ENCODE results near the gene SART3. TPM values are rescaled to one million over a fixed set of nuclear protein-coding genes. Genes with fewer than 3 reads are reported as not detected.

SART3 gene
- total and polyA plus RNA-seq, 2 of the 13 experiments (the other 11 are each of a cell fraction or from before 2014, with no cell fraction given) = 16.1 to 69.9 TPM

- TF ChIP-seq ETV6 (CRISPR knock-in tag; conservative IDR thresholded peaks at IDR 0.05) = no peak
- TF ChIP-seq TGIF2 (CRISPR knock-in tag; IDR thresholded peaks at IDR 0.05) = peak; percentile 85; the same call in 1 of the 2 replicates
- TF ChIP-seq REPIN1 (CRISPR knock-in tag; IDR thresholded peaks at IDR 0.05; ENCODE audit: borderline replicate concordance, low read depth) = peak; percentile 57; the same call in 1 of the 2 replicates
- TF ChIP-seq ZFP41 (CRISPR knock-in tag; IDR thresholded peaks at IDR 0.05; ENCODE audit: borderline replicate concordance) = no peak
- peak; percentile 68 for TF ChIP-seq MNT (IDR thresholded peaks at IDR 0.05)
- peak; percentile 47; the same call in 1 of the 2 replicates for TF ChIP-seq ZFAT (CRISPR knock-in tag; conservative IDR thresholded peaks at IDR 0.05)
- TF ChIP-seq NCOA2 (CRISPR knock-in tag; IDR thresholded peaks at IDR 0.05) = no peak
- TF ChIP-seq ZBTB10 (CRISPR knock-in tag; IDR thresholded peaks at IDR 0.05; ENCODE audit: borderline replicate concordance) = 0 out of 2 replicates have a peak, but pooled peaks have one; percentile 43
- peak; percentile 96 for TF ChIP-seq SAFB2 (CRISPR knock-in tag; IDR thresholded peaks at IDR 0.05; ENCODE audit: borderline replicate concordance, low read depth)
- TF ChIP-seq ZNF512B (CRISPR knock-in tag; IDR thresholded peaks at IDR 0.05; ENCODE audit: borderline replicate concordance) = no peak
- no peak for TF ChIP-seq HMGXB3 (CRISPR knock-in tag; IDR thresholded peaks at IDR 0.05; ENCODE audit: borderline replicate concordance)
- TF ChIP-seq ZBTB37 (CRISPR knock-in tag; IDR thresholded peaks at IDR 0.05) = no peak
- no peak for TF ChIP-seq JUND (CRISPR knock-in tag; IDR thresholded peaks at IDR 0.05)
- TF ChIP-seq ATF7 (IDR thresholded peaks at IDR 0.05) = peak; percentile 81
- no peak for TF ChIP-seq ATF7 (CRISPR knock-in tag; IDR thresholded peaks at IDR 0.05)
Observed at GRCh38 chr12:108562348-108563135, 1.6 kb upstream of the SART3 start, which contains the start of gene ISCU (continued).

Data from HepG2 (cell line).